Measurements from ENCODE around the gene PEAK1.
A peak's percentile ranks its signal among the peaks of the same experiment; 100 is the strongest.

The PEAK1 gene

DNA sequence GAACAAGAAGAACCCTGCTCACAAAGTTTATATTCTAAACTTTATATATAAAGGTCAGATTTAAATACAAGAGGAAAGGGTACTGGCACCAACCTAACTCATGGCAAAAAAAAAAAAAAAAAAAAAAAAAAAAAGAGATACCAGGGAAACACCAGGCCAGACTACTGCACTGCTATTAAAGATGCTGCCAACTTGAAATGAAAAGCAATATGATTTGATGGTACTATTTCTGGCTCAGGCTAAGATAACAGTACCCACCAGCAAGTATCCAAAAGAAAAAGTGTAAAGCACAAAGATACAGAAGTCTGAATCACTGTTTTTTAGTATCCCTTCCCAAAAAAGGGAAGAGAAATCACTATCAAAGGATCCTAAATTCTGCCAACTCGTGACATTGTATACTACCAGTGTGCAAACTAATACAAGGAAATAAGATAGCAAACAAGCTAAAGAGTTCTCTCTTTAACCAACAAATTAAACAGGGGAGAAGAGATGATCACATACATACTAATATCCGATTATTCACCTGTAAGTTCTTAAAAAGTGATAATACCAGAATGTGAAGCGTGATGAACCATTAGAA is 28.4 kb downstream of the PEAK1 start:
- TF ChIP-seq, protein P1, sequence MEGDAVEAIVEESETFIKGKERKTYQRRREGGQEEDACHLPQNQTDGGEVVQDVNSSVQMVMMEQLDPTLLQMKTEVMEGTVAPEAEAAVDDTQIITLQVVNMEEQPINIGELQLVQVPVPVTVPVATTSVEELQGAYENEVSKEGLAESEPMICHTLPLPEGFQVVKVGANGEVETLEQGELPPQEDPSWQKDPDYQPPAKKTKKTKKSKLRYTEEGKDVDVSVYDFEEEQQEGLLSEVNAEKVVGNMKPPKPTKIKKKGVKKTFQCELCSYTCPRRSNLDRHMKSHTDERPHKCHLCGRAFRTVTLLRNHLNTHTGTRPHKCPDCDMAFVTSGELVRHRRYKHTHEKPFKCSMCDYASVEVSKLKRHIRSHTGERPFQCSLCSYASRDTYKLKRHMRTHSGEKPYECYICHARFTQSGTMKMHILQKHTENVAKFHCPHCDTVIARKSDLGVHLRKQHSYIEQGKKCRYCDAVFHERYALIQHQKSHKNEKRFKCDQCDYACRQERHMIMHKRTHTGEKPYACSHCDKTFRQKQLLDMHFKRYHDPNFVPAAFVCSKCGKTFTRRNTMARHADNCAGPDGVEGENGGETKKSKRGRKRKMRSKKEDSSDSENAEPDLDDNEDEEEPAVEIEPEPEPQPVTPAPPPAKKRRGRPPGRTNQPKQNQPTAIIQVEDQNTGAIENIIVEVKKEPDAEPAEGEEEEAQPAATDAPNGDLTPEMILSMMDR (conservative IDR thresholded peaks at IDR 0.05; ENCODE audit: low read length), result no peak
- no peak for DNase-seq (ENCODE audit: low read depth)

DNA sequence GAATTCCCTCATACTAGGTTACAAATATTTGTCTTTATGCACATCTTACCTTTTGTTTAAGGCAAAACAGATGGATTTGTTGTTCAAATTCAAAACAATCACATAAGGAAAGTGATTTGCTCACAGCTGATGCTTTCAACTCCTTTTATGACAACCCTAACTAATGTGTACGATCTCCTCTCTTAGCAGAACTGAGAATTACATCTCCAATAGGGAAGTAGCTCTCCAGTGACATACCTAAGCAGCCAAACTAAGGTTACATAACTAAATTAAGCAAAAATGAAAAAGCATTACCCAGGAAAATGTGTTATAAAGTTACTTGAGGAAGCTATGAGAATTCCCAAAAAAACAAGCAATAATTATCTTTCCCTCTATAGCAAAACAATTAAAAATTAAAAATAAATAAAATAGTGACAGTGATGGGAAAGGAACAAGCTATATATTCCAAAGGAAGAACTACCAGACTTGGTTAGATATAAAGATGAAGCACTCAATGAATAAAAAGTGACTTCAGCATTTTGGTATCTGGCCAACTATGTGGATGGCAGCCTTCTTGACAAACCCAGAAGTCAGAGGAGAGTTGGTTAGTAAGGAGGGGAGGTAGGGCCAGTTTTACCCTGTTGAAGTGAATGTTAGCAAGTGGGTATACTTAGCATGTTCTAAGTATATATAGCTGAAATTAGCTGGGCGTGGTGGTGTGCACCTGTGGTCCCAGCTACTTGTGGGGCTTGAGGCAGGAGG is 32.4 kb downstream of the PEAK1 start:
- TF ChIP-seq, protein P1 (conservative IDR thresholded peaks at IDR 0.05; ENCODE audit: low read length), result no peak
- DNase-seq (ENCODE audit: low read depth), result peak; percentile 18
- no peak overlapping the region for H3K4me3 ChIP-seq (ENCODE audit: low read length)

More for the DNA sequence above, 28.4 kb downstream of the PEAK1 start:
- no peak overlapping the region for H3K4me3 ChIP-seq (ENCODE audit: low read length)

DNA sequence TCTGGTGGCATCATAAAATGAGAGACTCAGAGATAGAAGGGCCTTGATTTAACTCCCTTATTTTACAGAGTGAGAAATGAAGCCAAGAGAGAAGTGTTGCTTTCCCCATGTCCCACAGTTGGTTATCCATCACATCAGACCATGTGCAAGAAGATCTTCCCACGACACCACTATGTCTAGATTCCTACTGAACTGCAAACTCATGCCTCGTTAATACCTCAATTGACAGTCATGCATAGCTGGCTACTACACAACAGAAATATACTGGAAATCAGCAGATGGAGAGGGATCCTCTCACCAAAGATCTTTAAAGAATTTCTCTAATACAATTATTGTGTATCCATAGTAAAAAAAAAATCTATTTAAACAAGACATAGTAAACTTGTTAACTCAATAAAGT is 33.3 kb downstream of the PEAK1 start:
- peak; percentile 28 for DNase-seq (ENCODE audit: low read depth)
- TF ChIP-seq, protein P1 (conservative IDR thresholded peaks at IDR 0.05; ENCODE audit: low read length), result no peak
- no peak overlapping the region for H3K4me3 ChIP-seq (ENCODE audit: low read length)

DNA sequence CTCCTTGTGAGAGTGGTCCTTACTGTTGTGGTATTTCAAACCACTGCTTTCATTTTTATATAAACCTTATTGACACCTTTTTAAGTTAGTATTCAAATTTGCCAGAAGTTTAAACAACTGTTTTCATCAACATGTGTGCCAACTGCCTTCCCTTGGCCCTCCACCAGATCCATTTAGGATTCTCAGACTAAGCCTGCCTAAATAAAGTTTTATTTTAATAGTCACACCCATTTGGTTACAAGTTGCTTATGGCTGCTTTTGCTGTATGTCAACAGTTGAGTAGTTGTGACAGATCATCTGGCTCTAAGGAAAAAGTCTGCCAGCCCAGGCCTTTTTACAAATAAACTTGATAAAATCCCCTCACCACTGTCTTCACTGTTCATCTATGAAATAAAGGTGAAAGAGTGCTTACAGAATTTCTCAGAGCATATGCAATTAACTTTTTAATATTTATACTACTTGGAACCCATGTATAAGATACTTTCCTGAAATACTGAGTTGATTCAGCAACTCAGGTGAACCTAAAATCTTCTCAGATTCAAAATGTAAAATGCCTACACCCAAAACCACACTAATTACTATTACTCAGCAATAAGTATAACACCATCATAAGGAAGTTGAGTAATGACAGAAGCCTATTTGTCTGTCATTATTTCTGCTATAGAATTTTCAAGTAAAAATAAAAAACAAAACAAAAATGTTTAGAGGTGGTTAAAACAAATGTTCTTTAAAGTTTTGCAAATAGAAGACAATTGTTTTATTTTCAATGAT is 35.1 kb downstream of the PEAK1 start:
- DNase-seq (ENCODE audit: low read depth), result no peak
- H3K4me3 ChIP-seq (ENCODE audit: low read length), result no peak overlapping the region
- TF ChIP-seq, protein P1 (conservative IDR thresholded peaks at IDR 0.05; ENCODE audit: low read length), result no peak

DNA sequence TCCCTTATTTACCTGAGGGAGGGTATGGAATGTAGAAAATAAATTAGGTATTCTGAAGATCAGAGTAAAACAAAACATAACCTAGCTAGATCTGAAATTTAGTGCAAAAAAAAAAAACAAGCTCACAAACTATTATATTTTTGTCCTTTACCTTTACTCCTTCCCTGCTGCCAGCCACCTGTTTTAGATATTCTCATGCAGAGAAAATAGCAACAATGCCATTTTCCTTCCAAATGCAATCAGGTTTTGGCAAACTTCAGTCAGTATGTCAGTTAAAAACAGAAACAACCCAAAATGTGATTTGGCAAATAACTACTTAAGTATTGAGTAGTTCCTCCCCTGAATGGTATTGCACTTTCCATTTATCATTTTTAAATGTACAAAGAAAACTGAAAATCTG is 35.8 kb downstream of the PEAK1 start:
- no peak for DNase-seq (ENCODE audit: low read depth)
- TF ChIP-seq, protein P1 (conservative IDR thresholded peaks at IDR 0.05; ENCODE audit: low read length), result no peak
- no peak overlapping the region for H3K4me3 ChIP-seq (ENCODE audit: low read length)

DNA sequence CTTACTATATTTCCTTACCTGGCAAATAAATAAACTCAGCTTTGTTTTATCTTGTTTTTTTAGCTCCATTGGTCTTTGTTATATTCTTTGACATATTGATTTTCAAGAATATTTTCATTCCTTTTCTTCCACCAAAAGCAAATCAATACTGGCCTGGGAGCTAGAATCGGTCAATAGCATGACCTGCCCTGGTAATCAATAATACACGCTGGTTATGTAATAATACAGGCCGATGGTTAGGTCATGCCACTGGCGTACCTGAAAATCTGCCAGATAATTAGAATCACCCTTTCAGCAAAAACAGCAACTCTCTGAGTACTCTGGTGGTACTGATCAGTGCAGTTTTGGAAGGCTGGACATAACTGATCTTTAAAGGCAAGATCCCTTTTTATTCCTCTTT is 39.9 kb downstream of the PEAK1 start:
- TF ChIP-seq, protein P1 (conservative IDR thresholded peaks at IDR 0.05; ENCODE audit: low read length), result no peak
- DNase-seq (ENCODE audit: low read depth), result no peak
- no peak overlapping the region for H3K4me3 ChIP-seq (ENCODE audit: low read length)

All from AG10803 (cell line).